ENCODE data around the gene OR1M1. TPM values are rescaled to one million over a fixed set of nuclear protein-coding genes. Genes with fewer than 3 reads are reported as not detected.

Gene OR1M1
- total and polyA plus RNA-seq, 4 donors, result 0.02 to 0.04 TPM; not detected in 2

GRCh38 chr19:9140159-9140874 lies 53.5 kb downstream of the OR1M1 start, which contains the start of gene ZNF317:
TSS of gene ZNF317 (plus strand) at chr19:9140397. CDS start at chr19:9156017, 15,620 bp downstream.
- Histone ChIP-seq H3K4me3 (peak within 1 kb of the TSS; percentile 98), H3K4me1 (ENCODE audit: control insufficient read depth in 5 of 5, insufficient read depth in 5 of 5, low read length in 5 of 5) (peaks cover 0 to 13% (median 3%) of the 10 kb centered on the region in 5 donors), H3K36me3 (ENCODE audit: control insufficient read depth in 4 of 4, insufficient read depth in 4 of 4, low read length in 4 of 4) (peaks cover 0 to 8% (median under 1%) of the 10 kb centered on the region in 4 donors), H3K27ac (ENCODE audit: low read depth in 1 of 2, low read length in 1 of 2) (peak within 1 kb of the TSS; percentile 52 to 90), H3K9me3 (ENCODE audit: control insufficient read depth in 4 of 4, insufficient read depth in 3 of 4, low read length in 3 of 4) (peaks cover 4 to 8% (median 5%) of the 10 kb centered on the region in 4 donors), H3K27me3 (ENCODE audit: control insufficient read depth in 3 of 3, insufficient read depth in 3 of 3, low read length in 2 of 3) (no peaks in the 10 kb centered on the region), H3K9ac (ENCODE audit: insufficient read depth in 1 of 2, low read length in 2 of 2) (peak within 1 kb of the TSS; percentile 87 to 90)
- ATAC-seq (ENCODE audit: insufficient read depth, low FRiP score) (peak; percentile 92), DNase-seq (peak; percentile 94 to 98 (median 98))
- no peak for TF ChIP-seq CTCF (IDR thresholded peaks at IDR 0.05; ENCODE audit: control extremely low read depth, extremely low read depth)
- WGBS, 2 donors, result 1% methylated on average over 43 of the region's 43 CpGs

GRCh38 chr19:9144920-9145319 lies 58.1 kb downstream of the OR1M1 start:
- DNase-seq (no peak), ATAC-seq (ENCODE audit: insufficient read depth, low FRiP score) (no peak)
- H3K9ac ChIP-seq (ENCODE audit: insufficient read depth in 1 of 2, low read length in 2 of 2), result no peak overlapping the region
- H3K27ac ChIP-seq (ENCODE audit: low read depth in 1 of 2, low read length in 1 of 2), result no peak overlapping the region
- no peaks in the 10 kb centered on the region for H3K27me3 ChIP-seq (ENCODE audit: control insufficient read depth in 3 of 3, insufficient read depth in 3 of 3, low read length in 2 of 3)
- TF ChIP-seq CTCF (IDR thresholded peaks at IDR 0.05; ENCODE audit: control extremely low read depth, extremely low read depth), result no peak
- H3K36me3 ChIP-seq (ENCODE audit: control insufficient read depth in 4 of 4, insufficient read depth in 4 of 4, low read length in 4 of 4), result peaks cover 0 to 22% (median 13%) of the 10 kb centered on the region in 4 donors
- 97% methylated on average over 5 of the region's 5 CpGs for WGBS, 2 donors
- H3K4me3 ChIP-seq, result no peak overlapping the region
- H3K4me1 ChIP-seq (ENCODE audit: control insufficient read depth in 5 of 5, insufficient read depth in 5 of 5, low read length in 5 of 5), result peaks cover 0 to 10% (median 6%) of the 10 kb centered on the region in 5 donors
- H3K9me3 ChIP-seq (ENCODE audit: control insufficient read depth in 4 of 4, insufficient read depth in 3 of 4, low read length in 3 of 4), result peaks cover 4 to 21% (median 14%) of the 10 kb centered on the region in 4 donors

Small RNA genes within 50 kb of the gene (small RNA-seq; reads per million reads assigned to genes)
- gene OR1M4P (ENCODE audit: low replicate concordance), result not detected

Other genes with a start within 250 kb of the OR1M1 start
- gene MUC16, start 76.7 kb upstream of the OR1M1 start, total RNA-seq, result 1 to 10 TPM; 1.1 to 2.5 TPM
- gene MUC16, start 76.7 kb upstream of the OR1M1 start, polyA plus RNA-seq, result 1 to 10 TPM; 2.4 to 8.0 TPM
- gene OR7G2, start 20.4 kb downstream of the OR1M1 start, total RNA-seq, result not detected
- gene OR7G2, start 20.4 kb downstream of the OR1M1 start, polyA plus RNA-seq, result not detected
- gene OR7G1, start 28.7 kb downstream of the OR1M1 start, total RNA-seq, result not detected
- gene OR7G1, start 28.7 kb downstream of the OR1M1 start, polyA plus RNA-seq, result not detected
- not detected for gene OR7G3, start 39.9 kb downstream of the OR1M1 start, total RNA-seq
- gene OR7G3, start 39.9 kb downstream of the OR1M1 start, polyA plus RNA-seq, result not detected
- gene ZNF317, start 53.3 kb downstream of the OR1M1 start, total RNA-seq, result 10 to 100 TPM; 25.7 to 32.0 TPM
- 10 to 100 TPM; 14.7 to 35.2 TPM for gene ZNF317, start 53.3 kb downstream of the OR1M1 start, polyA plus RNA-seq
- not detected for gene OR7D2, start 91.9 kb downstream of the OR1M1 start, total RNA-seq
- under 1 TPM in 1 of 2 donors, not detected in 1; 0.01 TPM for gene OR7D2, start 91.9 kb downstream of the OR1M1 start, polyA plus RNA-seq
- gene OR7D4, start 132.5 kb downstream of the OR1M1 start, total RNA-seq, result not detected
- not detected for gene OR7D4, start 132.5 kb downstream of the OR1M1 start, polyA plus RNA-seq
- not detected for gene OR7E24, start 163.9 kb downstream of the OR1M1 start, total RNA-seq
- gene OR7E24, start 163.9 kb downstream of the OR1M1 start, polyA plus RNA-seq, result not detected
- gene ZNF699, start 222.8 kb downstream of the OR1M1 start, total RNA-seq, result 10 to 100 TPM in 1 of 2 donors, 1 to 10 TPM in 1; 8.5 to 13.8 TPM
- 1 to 10 TPM in 1 of 2 donors, under 1 TPM in 1; 0.59 to 3.3 TPM for gene ZNF699, start 222.8 kb downstream of the OR1M1 start, polyA plus RNA-seq
- 10 to 100 TPM; 13.5 to 57.9 TPM for gene ZNF559, start 237.1 kb downstream of the OR1M1 start, total RNA-seq
- 10 to 100 TPM in 1 of 2 donors, 1 to 10 TPM in 1; 9.3 to 16.5 TPM for gene ZNF559, start 237.1 kb downstream of the OR1M1 start, polyA plus RNA-seq